Glomerular endothelial cell (primary cell): Measurements from ENCODE around the gene ABCB8. TPM values are rescaled to one million over a fixed set of nuclear protein-coding genes. Genes with fewer than 3 reads are reported as not detected.

Source experiments
- DNase-seq: peaks from one replicate; pipeline ENCODE4 v3.0.0-alpha.2; 2011; ENCODE audit warnings: low read depth, low spot score; ENCODE audit errors: extremely low read depth
- total RNA-seq: library from RNA; depleted of rRNA; stranded (reverse); fragments of >200 nt; gene quantifications from 2 replicates; pipeline ENCODE4 v1.2.3, GENCODE V29; 2015

The ABCB8 gene
- total RNA-seq, 1 donor from 2014 or later = 47.5 TPM

- DNase-seq = no peak
These were observed 55.0 kb downstream of the ABCB8 start, which contains the start of gene TMUB1 for GRCh38 chr7:151083071-151083823. Gene TMUB1 (minus strand): TSS chr7:151083493. CDS start chr7:151082563, 930 bp downstream.

- DNase-seq = no peak
These were observed 55.5 kb downstream of the ABCB8 start for GRCh38 chr7:151083824-151084160.

- DNase-seq = no peak
These were observed 57.1 kb downstream of the ABCB8 start for GRCh38 chr7:151085329-151085690.

GRCh38 chr7:151085691-151086620, 57.7 kb downstream of the ABCB8 start, which contains the start of gene AGAP3:
Gene AGAP3 (plus strand): TSS chr7:151086475. CDS start chr7:151086742, 267 bp downstream.
- no peak for DNase-seq

GRCh38 chr7:151086802-151087244, 58.6 kb downstream of the ABCB8 start:
- no peak for DNase-seq

GRCh38 chr7:151087245-151088018, 59.2 kb downstream of the ABCB8 start:
- no peak for DNase-seq

- no peak for DNase-seq
These were observed 60.0 kb downstream of the ABCB8 start for GRCh38 chr7:151088019-151088855.

GRCh38 chr7:151088856-151089699, 60.8 kb downstream of the ABCB8 start:
- peak; percentile 92 for DNase-seq

- no peak for DNase-seq
These were observed 61.9 kb downstream of the ABCB8 start for GRCh38 chr7:151089893-151090730.

GRCh38 chr7:151091003-151091402, 62.8 kb downstream of the ABCB8 start:
- no peak for DNase-seq

- no peak for DNase-seq
These were observed 63.2 kb downstream of the ABCB8 start for GRCh38 chr7:151091431-151091830.

GRCh38 chr7:151091988-151092387, 63.7 kb downstream of the ABCB8 start:
- no peak for DNase-seq

GRCh38 chr7:151093748-151094147, 65.5 kb downstream of the ABCB8 start:
- DNase-seq = no peak

GRCh38 chr7:151094675-151095074, 66.4 kb downstream of the ABCB8 start:
- DNase-seq = no peak

GRCh38 chr7:151095123-151095797, 67.0 kb downstream of the ABCB8 start:
- DNase-seq = no peak

- DNase-seq = no peak
These were observed 67.7 kb downstream of the ABCB8 start for GRCh38 chr7:151095828-151096475.
